ENCODE data around the gene PRAMEF14.
"Not testable (repeated sequence)": the region's sequence is repeated elsewhere in the genome, so short reads cannot be mapped to it uniquely, and the experiment has no call there.

Gene PRAMEF14, protein sequence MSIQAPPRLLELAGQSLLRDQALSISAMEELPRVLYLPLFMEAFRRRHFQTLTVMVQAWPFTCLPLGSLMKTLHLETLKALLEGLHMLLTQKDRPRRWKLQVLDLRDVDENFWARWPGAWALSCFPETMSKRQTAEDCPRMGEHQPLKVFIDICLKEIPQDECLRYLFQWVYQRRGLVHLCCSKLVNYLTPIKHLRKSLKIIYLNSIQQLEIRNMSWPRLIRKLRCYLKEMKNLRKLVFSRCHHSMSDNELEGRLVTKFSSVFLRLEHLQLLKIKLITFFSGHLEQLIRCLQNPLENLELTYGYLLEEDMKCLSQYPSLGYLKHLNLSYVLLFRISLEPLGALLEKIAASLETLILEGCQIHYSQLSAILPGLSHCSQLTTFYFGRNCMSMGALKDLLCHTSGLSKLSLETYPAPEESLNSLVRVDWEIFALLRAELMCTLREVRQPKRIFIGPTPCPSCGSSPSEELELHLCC

DNA sequence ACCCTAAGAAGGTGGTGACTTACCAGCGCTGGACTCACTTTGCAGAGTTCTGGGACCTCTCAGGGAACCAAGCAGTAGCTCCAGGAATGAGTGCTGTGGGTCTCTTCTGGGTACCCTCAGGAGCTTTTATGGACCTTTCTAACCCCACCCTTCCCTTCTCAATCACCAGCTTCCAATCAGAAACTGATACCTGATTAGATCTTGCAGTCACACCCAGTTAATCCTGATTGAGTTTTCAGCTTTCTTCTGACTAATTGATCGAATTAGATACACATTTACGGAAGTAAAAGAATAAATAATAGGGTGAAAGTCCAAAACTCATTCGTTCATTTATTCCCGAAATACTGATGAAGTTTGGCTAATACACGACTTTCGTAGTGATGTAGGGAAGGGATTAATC lies at the start of gene PRAMEF14:
TSS of gene PRAMEF14 (minus strand) at position 101 of the 400 bp plus-strand sequence. CDS start 1,820 bp downstream, outside the sequence.
- DNase-seq (ENCODE audit: low read depth), result not testable (repeated sequence)

DNA sequence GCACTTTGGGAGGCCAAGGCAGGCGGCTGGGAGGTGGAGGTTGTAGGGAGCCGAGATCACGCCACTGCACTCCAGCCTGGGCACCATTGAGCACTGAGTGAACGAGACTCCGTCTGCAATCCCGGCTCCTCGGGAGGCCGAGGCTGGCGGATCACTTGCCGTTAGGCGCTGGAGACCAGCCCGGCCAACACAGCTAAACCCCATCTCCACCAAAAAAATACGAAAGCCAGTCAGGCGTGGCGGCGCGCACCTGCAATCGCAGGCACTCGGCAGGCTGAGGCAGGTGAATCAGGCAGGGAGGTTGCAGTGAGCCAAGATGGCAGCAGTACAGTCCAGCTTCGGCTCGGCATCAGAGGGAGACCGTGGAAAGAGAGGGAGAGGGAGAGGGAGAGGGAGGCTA lies 48.4 kb upstream of the PRAMEF14 start:
- not testable (repeated sequence) for DNase-seq (ENCODE audit: low read depth)

DNA sequence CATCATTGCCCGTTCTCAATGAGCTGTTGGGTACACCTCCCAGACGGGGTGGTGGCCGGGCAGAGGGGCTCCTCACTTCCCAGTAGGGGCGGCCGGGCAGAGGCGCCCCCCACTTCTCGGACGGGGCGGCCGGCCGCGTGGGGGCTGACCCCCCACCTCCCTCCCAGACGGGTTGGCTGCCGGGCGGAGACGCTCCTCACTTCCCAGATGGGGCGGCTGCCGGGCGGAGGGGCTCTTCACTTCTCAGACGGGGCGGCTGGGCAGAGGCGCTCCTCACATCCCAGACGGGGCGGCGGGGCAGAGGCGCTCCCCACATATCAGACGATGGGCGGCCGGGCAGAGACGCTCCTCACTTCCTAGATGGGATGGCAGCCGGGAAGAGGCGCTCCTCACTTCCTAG lies 47.8 kb upstream of the PRAMEF14 start:
- not testable (repeated sequence) for DNase-seq (ENCODE audit: low read depth)

DNA sequence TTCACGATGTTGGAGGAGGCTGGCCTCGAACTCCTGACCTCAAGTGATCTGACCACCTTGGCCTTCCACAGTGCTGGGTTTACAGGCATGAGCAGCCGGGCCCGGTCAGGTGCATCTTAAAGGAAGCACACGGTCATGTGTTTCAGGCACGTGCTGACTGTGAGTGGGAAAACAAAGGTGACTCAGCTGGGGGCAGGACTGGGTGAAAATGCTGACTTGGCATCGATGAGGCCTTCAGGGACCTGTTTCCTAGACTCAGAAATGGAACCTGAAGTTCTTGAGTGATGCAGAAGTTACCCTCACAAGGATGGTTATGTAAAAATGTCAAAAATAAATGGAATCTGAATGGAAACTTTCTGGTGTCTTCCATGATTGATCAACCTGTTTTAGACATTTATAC lies 46.1 kb upstream of the PRAMEF14 start:
- DNase-seq (ENCODE audit: low read depth), result not testable (repeated sequence)

DNA sequence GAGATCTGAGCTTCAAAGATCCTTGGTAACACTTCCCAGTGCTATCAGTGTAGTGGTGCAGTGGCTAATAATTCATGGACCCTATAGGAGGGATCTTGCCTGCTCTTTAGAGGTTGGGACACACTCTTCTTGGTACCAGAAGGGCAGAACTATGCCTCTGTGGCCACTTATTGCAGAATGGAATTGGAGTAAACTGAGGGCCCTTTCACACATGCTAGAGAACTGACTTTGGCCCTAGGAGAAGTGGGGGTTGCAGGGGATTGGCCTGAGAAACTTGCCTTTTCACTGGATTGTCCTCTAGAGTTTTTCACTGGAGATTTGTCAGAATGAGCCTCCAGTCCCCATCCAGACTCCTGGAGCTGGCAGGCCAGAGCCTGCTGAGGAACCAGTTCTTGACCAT lies 42.4 kb upstream of the PRAMEF14 start, which contains the start of gene PRAMEF17:
TSS of gene PRAMEF17 (plus strand) at position 301 of the 400 bp plus-strand sequence. CDS start at position 327, 26 bp downstream.
- DNase-seq (ENCODE audit: low read depth), result not testable (repeated sequence)

DNA sequence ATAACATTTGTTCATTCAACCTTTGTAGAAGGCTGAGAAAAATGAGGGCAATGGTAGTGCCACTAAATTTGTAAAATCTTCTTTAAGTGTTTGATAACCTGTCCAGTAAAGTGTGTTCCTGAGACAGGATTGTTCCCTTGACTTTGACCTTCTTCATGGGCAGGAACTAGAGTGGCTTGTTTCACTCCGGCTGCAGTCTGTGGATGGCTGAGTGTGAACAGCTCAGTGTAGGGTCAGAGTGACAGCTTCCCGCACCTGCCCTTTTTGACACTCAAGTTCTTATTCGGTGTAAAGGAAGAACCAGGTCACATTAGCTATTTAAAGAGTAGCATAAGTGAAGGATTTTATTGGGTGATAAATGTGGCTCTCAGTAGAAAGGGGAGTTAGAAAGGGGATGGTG lies 33.4 kb upstream of the PRAMEF14 start:
- DNase-seq (ENCODE audit: low read depth), result not testable (repeated sequence)

DNA sequence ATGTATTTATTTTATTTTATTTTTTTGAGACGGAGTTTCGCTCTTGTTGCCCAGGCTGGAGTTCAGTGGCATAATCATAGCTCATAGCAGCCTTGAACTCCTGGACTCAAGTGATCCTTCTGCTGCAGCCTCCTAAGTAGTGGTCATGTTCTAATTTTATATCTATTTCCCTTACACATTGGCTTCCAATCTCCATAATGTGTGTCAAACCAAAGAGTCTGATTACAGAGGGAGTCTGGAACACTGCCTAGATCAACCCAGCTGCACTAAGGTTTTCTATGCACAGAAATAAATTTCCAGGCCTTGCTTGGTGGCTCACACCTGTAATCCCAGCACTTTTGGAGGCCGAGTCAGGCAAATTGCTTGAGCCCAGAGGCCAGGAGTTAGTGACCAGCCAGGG lies 32.0 kb upstream of the PRAMEF14 start:
- not testable (repeated sequence) for DNase-seq (ENCODE audit: low read depth)

DNA sequence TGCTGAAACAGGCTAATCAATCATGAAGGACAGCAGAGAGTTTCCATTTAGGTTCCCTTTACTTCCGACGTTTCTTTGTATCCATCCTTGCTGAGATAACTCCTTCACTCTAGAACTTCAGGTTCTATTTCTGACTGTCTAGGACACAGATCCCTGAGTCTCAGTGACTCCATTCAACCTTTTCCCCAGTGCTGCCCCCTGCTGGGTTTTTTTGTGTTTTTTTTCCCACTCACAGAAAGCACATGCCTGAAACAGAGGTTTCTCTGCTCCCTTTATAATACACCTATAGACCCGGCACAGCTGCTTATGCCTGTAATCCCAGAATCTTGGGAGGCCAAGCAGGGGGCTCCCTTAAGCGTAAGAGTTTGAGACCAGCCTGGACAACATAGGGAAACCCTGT lies 21.6 kb upstream of the PRAMEF14 start:
- DNase-seq (ENCODE audit: low read depth), result peak; percentile 8

DNA sequence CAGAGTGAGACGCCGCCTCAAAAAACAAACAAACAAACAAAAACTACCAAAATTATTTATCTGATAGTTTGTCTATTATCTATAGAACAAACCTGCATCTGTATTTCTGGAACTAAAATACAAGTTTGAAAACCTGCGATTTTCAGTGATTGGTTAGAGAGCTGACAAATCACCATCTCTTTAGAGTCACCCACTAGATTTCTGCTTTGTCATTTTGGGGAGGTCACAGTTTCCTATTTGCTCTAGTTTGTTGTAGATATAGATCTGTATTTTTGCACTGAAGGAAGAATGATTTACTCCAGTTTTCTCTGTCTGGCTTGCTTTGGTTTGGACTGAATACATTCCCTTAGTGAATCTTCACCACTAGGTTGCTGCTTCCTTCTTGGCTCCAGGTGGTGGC lies 19.6 kb upstream of the PRAMEF14 start:
- not testable (repeated sequence) for DNase-seq (ENCODE audit: low read depth)

DNA sequence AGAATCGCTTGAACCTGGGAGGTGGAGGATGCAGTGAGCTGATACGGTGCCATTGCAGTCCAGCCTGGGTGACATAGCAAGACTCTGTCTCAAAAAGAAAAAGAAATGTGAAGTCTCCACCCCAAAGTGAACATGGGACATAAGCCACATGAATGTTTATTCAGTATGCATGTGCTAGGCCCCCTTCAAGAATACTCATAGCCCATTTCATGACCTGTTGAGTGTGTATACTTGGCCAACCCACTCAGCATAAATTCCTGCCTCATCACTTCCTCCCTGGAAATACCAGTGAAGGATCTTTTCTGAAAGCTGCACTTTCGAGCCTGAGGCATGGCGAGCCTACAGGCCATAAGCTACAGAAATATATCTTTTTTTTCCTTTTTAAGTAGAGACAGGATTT lies 18.0 kb upstream of the PRAMEF14 start:
- not testable (repeated sequence) for DNase-seq (ENCODE audit: low read depth)

DNA sequence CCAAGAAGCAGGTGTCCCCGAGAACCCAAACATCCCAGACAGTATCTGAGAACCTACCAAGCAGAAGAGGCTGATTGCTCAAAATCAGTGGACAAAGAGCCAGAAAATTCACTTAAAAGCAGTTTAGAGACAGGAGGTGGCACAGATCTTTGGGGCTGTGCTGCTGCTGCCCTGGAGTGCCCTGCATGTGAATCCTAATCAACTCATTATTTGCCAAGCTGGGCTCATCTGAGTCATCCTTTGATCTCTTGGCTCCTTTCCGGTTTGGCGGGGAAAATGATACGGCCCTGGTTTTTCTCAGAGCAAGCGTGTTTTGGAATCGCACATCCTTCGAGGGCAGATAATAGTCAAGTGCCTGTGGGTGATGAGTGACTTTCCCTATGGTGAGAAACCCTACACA lies 15.4 kb upstream of the PRAMEF14 start:
- DNase-seq (ENCODE audit: low read depth), result not testable (repeated sequence)

DNA sequence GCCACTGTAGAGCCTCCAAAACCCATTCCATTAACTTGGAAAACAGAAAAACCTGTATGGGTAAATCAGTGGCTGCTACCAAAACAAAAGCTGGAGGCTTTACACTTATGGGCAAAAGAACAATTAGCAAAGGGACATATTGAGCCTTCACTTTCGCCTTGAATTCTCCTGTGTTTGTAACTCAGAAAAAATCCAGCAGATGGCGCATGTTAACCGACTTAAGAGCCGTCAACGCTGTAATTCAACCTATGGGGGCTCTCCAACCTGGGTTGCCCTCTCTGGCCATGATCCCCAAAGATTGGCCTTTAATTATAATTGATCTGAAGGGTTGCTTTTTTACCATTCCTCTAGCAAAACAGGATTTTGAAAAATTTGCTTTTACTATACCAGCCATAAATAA lies 9.8 kb upstream of the PRAMEF14 start:
- DNase-seq (ENCODE audit: low read depth), result not testable (repeated sequence)

DNA sequence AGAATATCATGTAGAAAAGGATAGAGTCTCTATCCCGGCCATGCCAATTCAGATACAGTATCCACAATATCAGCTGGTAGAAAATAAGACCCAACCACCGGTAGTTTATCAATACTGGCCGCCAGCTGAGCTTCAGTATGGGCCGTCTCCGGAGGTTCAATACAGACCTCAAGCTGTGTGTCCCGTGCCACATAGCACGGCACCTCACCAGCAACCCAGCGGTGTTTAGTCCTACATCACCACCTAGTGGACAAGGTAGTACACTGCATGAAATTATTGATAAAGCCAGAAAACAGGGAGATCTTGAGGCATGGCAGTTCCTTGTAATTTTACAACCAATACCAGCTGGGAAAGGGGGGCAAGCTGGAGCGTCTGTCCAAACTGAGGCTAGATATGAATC lies 7.5 kb upstream of the PRAMEF14 start:
- not testable (repeated sequence) for DNase-seq (ENCODE audit: low read depth)

DNA sequence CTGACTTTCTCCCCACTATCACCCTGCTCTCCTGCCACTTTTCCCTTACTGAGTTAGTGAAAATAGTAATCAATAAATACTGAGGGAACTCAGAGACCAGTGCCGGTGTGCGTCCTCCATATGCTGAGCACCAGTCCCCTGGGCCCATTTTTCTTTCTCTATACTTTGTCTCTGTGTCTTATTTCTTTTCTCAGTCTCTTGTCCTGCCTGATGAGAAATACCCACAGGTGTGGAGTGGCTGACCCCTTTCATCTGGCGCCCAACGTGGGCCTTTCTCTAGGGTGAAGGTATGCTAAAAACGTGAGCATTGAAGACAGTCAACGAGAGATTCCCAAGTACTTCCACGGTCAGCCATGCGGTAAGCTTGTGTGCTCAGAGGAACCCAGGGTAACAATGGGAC lies 6.5 kb upstream of the PRAMEF14 start:
- not testable (repeated sequence) for DNase-seq (ENCODE audit: low read depth)

DNA sequence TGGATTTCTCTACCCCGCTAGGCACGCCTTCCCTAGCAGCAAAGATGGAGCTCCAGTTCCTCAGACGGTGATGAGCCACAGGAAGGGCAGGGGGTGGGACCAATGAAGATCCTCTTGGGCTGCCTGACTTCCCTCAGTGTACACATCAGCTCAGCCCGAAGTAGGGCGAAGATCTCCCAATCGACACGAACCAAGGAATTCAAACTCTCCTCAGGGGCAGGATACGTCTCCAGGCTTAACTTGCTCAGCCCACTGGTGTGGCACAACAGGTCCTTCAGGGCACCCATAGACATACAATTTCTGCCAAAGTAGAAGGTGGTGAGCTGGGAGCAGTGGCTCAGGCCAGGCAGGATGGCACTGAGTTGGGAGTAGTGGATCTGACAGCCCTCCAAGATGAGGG lies 4.4 kb downstream of the PRAMEF14 start:
- DNase-seq (ENCODE audit: low read depth), result not testable (repeated sequence)

DNA sequence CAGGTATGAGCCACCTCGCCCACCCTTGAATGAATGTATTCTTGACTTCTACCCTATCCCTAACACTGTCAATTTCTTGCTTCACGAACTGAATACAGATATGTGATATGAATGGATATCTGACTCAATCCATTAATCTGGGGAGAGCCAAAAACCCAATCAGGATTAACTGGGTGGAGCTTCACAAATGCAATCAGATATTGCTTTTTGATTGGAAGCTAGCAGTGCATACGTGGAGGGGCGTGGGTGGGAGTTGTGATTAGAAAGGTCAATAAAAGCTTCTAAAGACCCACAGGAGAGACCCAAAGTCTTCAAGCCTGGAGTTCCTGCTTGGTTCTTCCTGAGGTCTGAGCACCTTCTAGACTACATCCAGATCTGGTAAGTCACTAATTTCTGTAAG lies 31.7 kb downstream of the PRAMEF14 start, which contains the start of gene PRAMEF15:
TSS of gene PRAMEF15 (plus strand) at position 301 of the 400 bp plus-strand sequence. CDS start 2,827 bp downstream, outside the sequence.
- not testable (repeated sequence) for DNase-seq (ENCODE audit: low read depth)

DNA sequence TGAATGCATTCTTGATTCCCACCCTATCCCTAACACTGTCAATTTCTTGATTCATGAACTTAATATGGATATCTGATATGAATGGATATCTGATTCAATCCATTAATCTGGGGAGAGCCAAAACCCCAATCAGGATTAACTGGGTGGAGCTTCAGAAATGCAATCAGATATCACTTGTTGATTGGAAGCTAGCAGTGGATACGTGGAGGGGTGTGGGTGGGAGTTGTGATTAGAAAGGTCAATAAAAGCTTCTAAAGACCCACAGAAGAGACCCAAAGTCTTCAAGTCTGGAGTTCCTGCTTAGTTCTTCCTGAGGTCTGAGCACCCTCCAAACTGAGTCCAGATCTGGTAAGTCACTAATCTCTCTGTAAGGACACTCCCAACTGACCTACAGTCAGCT lies 43.7 kb downstream of the PRAMEF14 start, which contains the start of gene PRAMEF33:
TSS of gene PRAMEF33 (plus strand) at position 301 of the 400 bp plus-strand sequence. CDS start 2,416 bp downstream, outside the sequence.
- not testable (repeated sequence) for DNase-seq (ENCODE audit: low read depth)

DNA sequence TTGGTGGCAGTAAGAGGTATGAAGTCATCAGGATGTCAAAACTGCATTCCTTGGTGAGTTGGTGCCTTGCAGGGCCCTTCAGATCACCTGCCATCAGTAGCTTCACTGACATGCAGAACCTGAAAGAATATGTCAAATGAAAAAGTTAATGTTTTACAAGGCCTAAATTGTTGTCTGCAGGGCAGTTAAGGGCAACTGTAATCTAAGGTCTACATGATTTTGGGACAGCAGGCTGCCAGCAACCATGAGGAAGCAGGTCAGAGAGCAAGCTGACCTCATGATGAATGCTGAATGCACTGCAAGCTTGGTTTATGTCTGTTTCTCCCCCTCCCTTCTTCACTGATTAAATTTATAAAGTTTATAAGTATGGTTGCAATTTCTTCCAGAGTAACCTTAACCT lies 44.7 kb downstream of the PRAMEF14 start:
- DNase-seq (ENCODE audit: low read depth), result not testable (repeated sequence)

DNA sequence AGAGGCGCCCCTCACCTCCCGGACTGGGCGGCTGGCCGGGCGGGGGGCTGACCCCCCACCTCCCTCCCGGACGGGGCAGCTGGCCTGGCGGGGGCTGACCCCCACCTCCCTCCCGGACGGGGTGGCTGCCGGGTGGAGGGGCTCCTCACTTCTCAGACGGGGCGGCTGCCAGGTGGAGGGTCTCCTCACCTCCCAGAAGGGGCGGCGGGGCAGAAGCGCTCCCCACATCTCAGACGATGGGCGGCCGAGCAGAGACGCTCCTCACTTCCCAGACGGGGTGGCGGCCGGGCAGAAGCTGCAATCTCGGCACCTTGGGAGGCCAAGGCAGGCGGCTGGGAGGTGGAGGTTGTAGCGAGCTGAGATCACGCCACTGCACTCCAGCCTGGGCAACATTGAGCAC lies 48.2 kb downstream of the PRAMEF14 start:
- DNase-seq (ENCODE audit: low read depth), result not testable (repeated sequence)

DNA sequence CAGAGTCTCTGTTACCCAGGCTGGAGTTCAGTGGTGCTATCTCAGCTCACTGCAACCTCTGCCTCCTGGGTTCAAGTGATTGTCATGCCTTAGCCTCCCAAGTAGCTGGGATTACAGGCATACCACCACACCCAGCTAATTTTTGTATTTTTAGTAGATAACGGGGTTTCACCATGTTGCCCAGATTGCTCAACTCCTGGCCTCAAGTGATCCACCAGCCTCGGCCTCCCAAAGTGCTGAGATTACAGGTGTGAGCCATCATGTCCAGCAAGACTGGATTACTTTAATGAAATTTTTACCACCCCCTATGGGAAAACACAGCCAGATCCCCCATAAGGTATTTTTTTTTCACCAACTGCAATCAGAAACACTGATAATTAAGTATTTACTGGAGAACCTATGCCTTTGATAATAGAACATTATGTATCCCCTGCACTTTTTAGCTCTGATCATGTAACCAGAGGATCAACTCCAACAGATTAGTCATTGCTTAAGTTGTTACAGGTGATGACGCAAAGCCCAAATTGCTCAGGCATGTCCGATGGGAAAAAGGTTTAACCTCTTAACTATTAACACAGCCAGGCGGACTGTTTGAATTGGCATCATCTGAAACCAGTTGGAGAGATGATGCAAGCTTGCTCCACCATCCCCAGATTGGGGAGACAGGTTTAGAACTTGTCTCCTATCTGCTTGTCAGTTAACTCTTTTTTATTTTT lies 49.6 kb downstream of the PRAMEF14 start:
- DNase-seq (ENCODE audit: low read depth), result not testable (repeated sequence)

Measured in activated T-cell treated with anti-CD3 and anti-CD28 coated beads for 48 hours (primary cell).